NCI-H146 (cell line): Measurements from ENCODE around the gene EXOC2.
"Not testable (repeated sequence)": the region's sequence is repeated elsewhere in the genome, so short reads cannot be mapped to it uniquely, and the experiment has no call there.

ENCODE experiments used
- DNase-seq: peaks from one replicate; lab custom pipeline; 2025; lab: John Stamatoyannopoulos, UW

The EXOC2 gene

DNA sequence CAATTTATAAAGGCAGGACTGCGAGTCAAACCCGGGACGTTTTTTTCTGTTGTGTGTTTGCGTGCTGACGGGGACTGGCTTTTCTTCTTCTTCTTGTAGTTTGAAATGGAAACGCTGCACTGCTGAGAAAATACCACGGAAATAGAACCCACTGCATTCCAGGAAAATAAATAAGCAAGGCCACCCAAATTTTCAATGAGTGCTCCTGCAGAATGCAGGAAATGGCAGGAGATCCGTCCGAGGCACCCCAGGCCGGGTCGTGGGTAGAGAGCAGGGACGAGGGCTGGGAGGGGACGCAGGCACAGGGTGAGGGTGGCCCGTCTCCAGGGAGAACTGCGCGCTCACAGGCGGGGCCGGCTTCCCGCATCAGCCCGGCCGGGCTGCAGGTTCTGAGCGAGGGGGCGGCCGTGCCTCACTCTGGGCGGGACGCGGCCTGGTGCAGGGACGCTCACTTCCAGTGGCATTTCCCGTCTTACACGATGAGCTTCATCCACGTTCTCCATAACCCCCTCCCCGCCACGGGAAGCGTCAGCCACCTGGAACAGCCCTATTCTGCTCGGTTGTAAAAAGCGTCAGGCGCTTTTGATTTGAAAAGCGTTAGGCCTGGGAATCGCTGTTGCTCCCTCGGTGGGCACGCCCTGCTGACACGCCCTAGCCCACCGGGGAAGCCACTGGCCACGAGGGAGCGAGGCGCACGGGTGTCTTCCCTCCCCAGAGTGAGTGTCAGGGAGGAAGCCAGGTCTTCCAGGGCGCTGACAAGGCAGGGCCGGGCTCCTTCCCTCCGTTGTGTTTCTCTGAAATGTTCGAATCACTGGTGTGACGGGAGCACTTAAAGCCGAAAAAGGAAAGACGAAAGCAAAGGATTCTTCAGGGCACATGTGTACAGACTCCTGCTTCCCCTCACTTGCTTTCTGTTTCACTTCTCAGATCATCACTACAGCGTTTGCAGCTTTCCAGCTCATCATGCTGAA is 17.9 kb upstream of the EXOC2 start:
- peak; percentile 77 for DNase-seq

GRCh38 chr6:709471-710056 is 16.6 kb upstream of the EXOC2 start:
- DNase-seq = no peak

DNA sequence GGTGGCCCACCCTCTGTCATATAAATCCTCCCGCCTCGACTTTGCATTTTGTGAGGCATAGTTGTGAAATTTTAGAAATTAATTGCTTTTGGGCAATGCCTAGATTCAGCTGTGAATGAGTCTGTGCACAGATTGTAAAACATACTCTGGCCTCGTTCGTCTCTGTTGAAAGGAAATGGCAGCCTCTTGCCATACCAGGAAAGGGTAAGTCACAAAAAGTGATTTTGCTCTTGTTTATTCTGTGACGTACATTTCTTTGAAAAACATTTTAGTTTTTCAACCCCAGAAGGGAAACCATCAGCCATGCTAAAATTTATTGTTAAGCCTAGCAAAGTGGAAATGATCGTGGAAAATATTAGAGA is 15.3 kb upstream of the EXOC2 start:
- no peak for DNase-seq

- no peak for DNase-seq
These were observed 14.8 kb upstream of the EXOC2 start for GRCh38 chr6:707576-708236.

- no peak for DNase-seq
These were observed 14.0 kb upstream of the EXOC2 start for GRCh38 chr6:706819-707381.

GRCh38 chr6:706146-706545 is 13.2 kb upstream of the EXOC2 start:
- DNase-seq = no peak

DNA sequence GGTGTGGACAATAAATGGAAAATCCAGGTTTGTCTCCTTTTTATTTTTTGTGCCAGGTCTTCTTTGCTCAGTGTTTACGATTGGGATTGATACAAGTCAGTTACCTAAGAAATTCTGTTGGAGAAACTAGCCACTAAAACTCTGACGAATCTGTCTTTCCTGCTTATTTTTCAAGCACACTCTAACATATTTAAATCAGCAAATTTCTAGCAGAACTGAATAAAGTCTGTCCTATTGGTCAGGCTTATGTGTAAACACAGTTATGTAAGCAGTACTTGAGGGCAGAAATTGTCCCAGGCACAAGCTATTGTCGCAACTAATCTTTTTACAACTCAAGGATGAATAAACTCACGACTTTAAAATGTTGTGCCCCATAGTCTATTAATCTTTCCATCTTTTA is 12.1 kb upstream of the EXOC2 start:
- DNase-seq = peak; percentile 21

DNA sequence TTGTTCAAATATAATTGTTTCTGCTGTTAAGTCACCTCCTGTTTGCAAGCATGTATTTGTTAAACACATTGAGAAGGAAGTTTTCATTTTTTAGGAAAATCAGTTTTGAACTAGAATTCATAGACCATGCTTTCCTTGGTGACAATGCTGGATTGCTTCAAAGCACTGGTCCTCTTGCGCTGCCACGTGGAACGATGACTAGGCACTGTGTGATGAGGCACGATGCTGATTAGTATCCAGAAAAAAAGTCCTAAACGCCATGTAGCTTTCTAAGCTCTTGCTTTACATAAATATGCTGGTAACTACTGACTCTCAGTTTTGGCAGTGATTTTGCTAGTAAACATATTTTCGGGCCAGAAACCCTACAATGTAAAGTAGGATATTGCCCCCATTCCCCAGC is 11.1 kb upstream of the EXOC2 start:
- DNase-seq = peak; percentile 8

DNA sequence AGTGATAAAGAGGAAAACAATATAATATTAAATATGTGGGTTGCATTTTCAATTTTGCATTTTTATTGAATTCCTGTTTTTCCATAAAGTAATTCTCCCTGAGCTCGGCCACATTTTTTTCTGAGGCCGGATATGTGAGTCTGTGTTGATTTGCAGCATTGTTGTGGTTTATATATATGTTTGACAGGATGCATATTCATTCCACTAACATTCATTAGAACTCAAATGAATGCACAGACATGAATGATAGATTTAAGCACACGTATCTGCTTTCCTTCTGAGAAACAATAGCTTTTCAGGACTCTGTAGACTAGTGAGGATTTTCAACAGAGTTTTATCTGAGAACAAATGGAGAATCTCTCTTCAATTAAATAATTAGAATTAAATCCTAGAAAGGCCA is 10.6 kb upstream of the EXOC2 start:
- no peak for DNase-seq

GRCh38 chr6:701700-702479 is 9.0 kb upstream of the EXOC2 start:
- no peak for DNase-seq

DNA sequence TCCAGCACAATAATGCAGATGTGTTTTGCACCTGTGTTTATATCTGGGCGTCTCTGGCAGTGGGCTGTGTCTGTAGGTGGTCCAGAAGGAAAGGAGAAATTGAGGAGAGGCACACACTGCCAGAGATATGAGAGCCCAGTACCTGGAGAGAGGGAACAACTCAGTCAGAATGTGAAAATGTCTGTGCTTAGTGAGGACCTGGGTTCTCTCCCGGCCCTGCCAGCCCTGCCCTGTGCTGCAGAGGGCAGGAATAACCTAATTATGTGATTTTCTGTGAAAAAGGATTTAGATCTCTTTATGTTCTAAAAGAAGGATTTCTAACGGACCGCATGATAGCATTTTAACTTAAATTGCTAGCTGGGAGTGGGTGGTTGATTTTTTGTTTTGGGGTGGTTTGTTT is 8.3 kb upstream of the EXOC2 start:
- no peak for DNase-seq

DNA sequence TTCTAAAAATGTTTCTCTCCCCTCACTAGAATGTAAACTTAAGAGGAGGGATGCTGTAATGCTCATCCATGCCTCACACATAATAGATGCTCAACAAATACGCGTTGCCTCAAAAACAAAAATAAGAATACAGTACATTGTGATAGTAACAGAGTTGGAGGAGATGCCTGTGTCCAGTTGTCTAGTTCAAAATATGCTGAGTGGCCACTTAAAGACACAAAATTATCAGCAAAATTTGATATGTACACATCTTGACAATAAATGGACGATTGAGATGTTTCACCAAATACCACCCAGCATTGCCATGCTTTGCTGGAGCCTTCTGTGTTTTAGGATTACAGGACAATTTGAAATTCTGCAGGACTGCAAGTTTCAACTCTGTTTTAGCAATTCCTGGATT is 7.6 kb upstream of the EXOC2 start:
- DNase-seq = no peak

DNA sequence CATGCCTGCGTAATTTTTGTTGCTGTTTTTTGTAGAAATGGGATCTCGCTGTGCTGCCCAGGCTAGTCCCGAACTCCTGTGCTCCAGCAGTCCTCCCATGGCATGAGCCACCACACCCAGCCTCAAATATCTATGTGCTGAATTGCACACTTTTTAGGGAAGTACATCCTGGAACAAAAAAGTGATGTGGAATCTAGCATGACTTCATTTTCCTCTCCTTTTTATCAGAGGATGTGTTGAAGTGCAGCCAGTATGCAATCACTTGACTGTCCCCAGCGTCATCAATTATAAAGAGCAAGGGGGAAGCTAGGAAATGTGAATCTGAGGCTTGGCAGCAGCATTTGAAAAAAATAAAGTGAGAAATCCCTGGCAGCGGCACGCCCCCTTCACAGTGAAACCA is 6.4 kb upstream of the EXOC2 start:
- peak; percentile 16 for DNase-seq

GRCh38 chr6:694431-695126 is 1.6 kb upstream of the EXOC2 start:
- DNase-seq = not testable (repeated sequence)

GRCh38 chr6:693723-694009 is 727 bp upstream of the EXOC2 start:
- DNase-seq = no peak

- peak; percentile 81 for DNase-seq
These were observed 535 bp downstream of the EXOC2 start for GRCh38 chr6:692356-692851.

GRCh38 chr6:689223-689622 is 3.7 kb downstream of the EXOC2 start:
- no peak for DNase-seq

DNA sequence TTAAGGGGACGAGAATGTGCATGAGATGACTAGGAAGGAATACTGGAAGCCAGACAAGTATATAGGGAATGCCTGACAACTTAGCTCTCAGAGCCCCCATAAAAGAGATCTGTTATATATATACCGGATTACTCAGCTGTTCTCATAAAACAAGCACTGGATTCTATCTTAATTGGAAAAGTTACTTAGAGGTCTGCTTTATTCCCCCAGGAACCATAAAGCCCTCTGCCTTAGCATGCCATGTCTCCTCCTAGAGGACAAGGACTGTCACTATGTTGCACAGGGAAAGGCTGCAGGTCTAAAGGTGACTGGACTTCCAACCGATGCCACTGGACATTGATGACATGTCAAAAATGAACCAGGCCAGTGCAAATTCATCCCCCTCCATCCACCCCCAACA is 6.4 kb downstream of the EXOC2 start:
- DNase-seq = peak; percentile 10

- no peak for DNase-seq
These were observed 7.9 kb downstream of the EXOC2 start for GRCh38 chr6:684831-685636.

- DNase-seq = peak; percentile 76
These were observed 9.0 kb downstream of the EXOC2 start for GRCh38 chr6:683742-684440.
